ENCODE data around the gene NKAIN2.

NKAIN2 gene

DNA sequence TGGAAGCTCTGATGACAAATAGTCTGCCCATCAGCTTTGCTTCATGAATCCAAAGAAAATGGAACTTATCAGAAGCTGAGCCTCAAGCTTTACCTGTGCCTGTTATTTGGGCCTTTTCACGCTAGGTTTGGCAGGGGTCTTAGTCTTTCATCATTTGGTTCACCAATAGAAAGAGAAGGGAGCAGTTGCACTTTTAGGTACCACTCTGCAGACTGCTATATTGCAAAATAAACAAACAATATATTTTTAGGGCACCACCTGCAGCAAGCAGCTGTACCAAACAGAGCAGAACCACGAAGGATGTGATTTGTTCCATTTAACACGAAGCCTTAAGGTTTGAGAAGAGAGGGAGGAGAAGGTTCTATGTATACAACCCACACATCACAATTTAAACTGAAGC is 867.1 kb downstream of the NKAIN2 start:
- Histone ChIP-seq H2BK5ac (ENCODE audit: low read length) (no peak overlapping the region), H3K56ac (ENCODE audit: low read length) (no peak overlapping the region), H3K4me1 (ENCODE audit: control insufficient read depth, low read depth, low read length) (no peaks in the 10 kb centered on the region), H2BK15ac (replicated peaks; ENCODE audit: low read depth) (no peak overlapping the region), H2AK5ac (ENCODE audit: low read length) (no peak overlapping the region), H3K79me2 (ENCODE audit: control insufficient read depth, insufficient read depth, low read length) (no peaks in the 10 kb centered on the region), H3K4me3 (ENCODE audit: low read length) (no peak overlapping the region), H3K79me1 (ENCODE audit: low read length) (no peaks in the 10 kb centered on the region), H3K23ac (ENCODE audit: low read length) (no peak overlapping the region), H3K9ac (ENCODE audit: low read length) (no peak overlapping the region), H2BK120ac (ENCODE audit: low read depth, low read length) (no peak overlapping the region), H4K8ac (ENCODE audit: low read depth, low read length) (no peak overlapping the region), H3K27ac (ENCODE audit: low read depth, low read length) (no peak overlapping the region), H4K5ac (ENCODE audit: low read length) (no peak overlapping the region), H3K36me3 (ENCODE audit: control insufficient read depth, insufficient read depth, low read length) (no peaks in the 10 kb centered on the region), H3K4ac (ENCODE audit: low read depth, low read length) (no peak overlapping the region), H3K4me2 (ENCODE audit: low read length) (no peak overlapping the region), H3K18ac (ENCODE audit: low read length) (no peak overlapping the region), H3K27me3 (ENCODE audit: insufficient read depth, low read length, poor library complexity) (no peaks in the 10 kb centered on the region)
- DNase-seq: no peak
- WGBS (ENCODE audit: extremely low coverage, insufficient coverage, low lambda C conversion rate): no CpG with 5 or more reads among the region's 3 CpGs

DNA sequence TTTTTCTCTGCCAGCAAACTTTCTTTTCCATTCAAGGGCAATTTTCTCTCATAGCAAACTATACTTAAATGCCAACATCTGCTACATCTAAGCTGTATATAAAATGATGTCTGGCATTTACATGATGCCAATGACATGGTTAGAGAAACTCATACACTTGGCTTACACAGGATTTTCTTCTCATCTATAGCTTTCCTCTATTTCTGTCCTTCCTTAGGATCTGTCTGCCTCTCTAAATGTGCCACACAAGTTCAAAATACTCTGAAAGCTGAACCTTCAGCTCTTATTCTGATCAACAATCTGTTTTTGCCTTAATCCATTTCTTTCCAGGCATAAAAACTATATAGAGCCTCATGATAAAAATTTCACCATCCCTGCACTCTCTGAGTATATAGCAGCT is 867.7 kb downstream of the NKAIN2 start:
- no peaks in the 10 kb centered on the region for H3K36me3 ChIP-seq (ENCODE audit: control insufficient read depth, insufficient read depth, low read length)
- no peak overlapping the region for H3K4me2 ChIP-seq (ENCODE audit: low read length)
- DNase-seq: no peak
- H4K8ac ChIP-seq (ENCODE audit: low read depth, low read length): no peak overlapping the region
- H3K79me1 ChIP-seq (ENCODE audit: low read length): no peaks in the 10 kb centered on the region
- H2BK15ac ChIP-seq (replicated peaks; ENCODE audit: low read depth): no peak overlapping the region
- no peak overlapping the region for H3K27ac ChIP-seq (ENCODE audit: low read depth, low read length)
- H2AK5ac ChIP-seq (ENCODE audit: low read length): no peak overlapping the region
- no peak overlapping the region for H4K5ac ChIP-seq (ENCODE audit: low read length)
- H3K4ac ChIP-seq (ENCODE audit: low read depth, low read length): no peak overlapping the region
- H2BK120ac ChIP-seq (ENCODE audit: low read depth, low read length): no peak overlapping the region
- no peak overlapping the region for H3K56ac ChIP-seq (ENCODE audit: low read length)
- no peaks in the 10 kb centered on the region for H3K79me2 ChIP-seq (ENCODE audit: control insufficient read depth, insufficient read depth, low read length)
- no peaks in the 10 kb centered on the region for H3K4me1 ChIP-seq (ENCODE audit: control insufficient read depth, low read depth, low read length)
- H3K4me3 ChIP-seq (ENCODE audit: low read length): no peak overlapping the region
- H3K18ac ChIP-seq (ENCODE audit: low read length): no peak overlapping the region
- H3K27me3 ChIP-seq (ENCODE audit: insufficient read depth, low read length, poor library complexity): no peaks in the 10 kb centered on the region
- H3K23ac ChIP-seq (ENCODE audit: low read length): no peak overlapping the region
- no peak overlapping the region for H3K9ac ChIP-seq (ENCODE audit: low read length)
- no peak overlapping the region for H2BK5ac ChIP-seq (ENCODE audit: low read length)

DNA sequence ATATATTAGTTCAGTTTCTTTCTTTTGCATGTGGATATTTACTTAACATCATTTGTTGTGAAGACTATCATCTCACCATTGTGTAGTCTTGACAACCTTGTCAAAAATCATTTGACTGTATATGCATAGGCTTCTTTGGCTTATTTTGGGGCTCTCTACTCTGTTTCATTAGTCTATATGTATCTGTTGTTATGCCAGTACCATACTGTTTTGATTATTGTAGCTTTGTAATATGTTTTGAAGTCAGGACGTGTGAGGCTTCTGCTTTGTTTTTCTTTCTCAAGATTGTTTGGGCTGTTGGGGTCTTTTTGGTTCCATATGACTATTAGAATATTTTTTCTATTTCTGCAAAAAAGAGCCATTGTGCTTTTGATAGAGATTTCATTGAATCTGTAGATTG is 870.4 kb downstream of the NKAIN2 start:
- no peak overlapping the region for H2AK5ac ChIP-seq (ENCODE audit: low read length)
- no peak overlapping the region for H3K23ac ChIP-seq (ENCODE audit: low read length)
- no CpG with 5 or more reads among the region's 1 CpG for WGBS (ENCODE audit: extremely low coverage, insufficient coverage, low lambda C conversion rate)
- no peak overlapping the region for H3K4me2 ChIP-seq (ENCODE audit: low read length)
- H2BK5ac ChIP-seq (ENCODE audit: low read length): no peak overlapping the region
- H3K27ac ChIP-seq (ENCODE audit: low read depth, low read length): no peak overlapping the region
- no peak overlapping the region for H4K8ac ChIP-seq (ENCODE audit: low read depth, low read length)
- no peak overlapping the region for H4K5ac ChIP-seq (ENCODE audit: low read length)
- H2BK120ac ChIP-seq (ENCODE audit: low read depth, low read length): no peak overlapping the region
- H3K18ac ChIP-seq (ENCODE audit: low read length): no peak overlapping the region
- no peaks in the 10 kb centered on the region for H3K4me1 ChIP-seq (ENCODE audit: control insufficient read depth, low read depth, low read length)
- H3K27me3 ChIP-seq (ENCODE audit: insufficient read depth, low read length, poor library complexity): no peaks in the 10 kb centered on the region
- H2BK15ac ChIP-seq (replicated peaks; ENCODE audit: low read depth): no peak overlapping the region
- no peaks in the 10 kb centered on the region for H3K79me1 ChIP-seq (ENCODE audit: low read length)
- no peak overlapping the region for H3K4me3 ChIP-seq (ENCODE audit: low read length)
- no peaks in the 10 kb centered on the region for H3K79me2 ChIP-seq (ENCODE audit: control insufficient read depth, insufficient read depth, low read length)
- no peak overlapping the region for H3K9ac ChIP-seq (ENCODE audit: low read length)
- DNase-seq: no peak
- no peaks in the 10 kb centered on the region for H3K36me3 ChIP-seq (ENCODE audit: control insufficient read depth, insufficient read depth, low read length)
- H3K4ac ChIP-seq (ENCODE audit: low read depth, low read length): no peak overlapping the region
- no peak overlapping the region for H3K56ac ChIP-seq (ENCODE audit: low read length)

DNA sequence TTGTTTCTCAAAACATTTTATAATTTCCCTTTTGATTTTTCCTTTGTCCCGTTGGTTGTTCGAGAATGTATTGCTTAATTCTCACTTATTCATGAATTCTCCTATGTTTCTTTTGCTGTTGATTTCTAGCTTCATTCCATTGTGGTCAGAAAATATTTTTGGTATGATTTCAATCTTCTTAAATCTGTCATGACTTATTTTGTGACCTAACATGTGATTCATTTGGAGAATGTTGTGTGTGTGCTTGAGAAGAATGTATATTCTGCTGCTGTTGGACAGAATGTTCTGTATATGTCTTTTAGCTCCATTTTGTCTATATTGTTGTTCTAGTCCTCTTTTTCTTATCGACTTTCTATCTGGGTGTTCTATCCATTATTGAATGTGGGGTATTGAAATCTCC is 872.4 kb downstream of the NKAIN2 start:
- H4K5ac ChIP-seq (ENCODE audit: low read length): no peak overlapping the region

DNA sequence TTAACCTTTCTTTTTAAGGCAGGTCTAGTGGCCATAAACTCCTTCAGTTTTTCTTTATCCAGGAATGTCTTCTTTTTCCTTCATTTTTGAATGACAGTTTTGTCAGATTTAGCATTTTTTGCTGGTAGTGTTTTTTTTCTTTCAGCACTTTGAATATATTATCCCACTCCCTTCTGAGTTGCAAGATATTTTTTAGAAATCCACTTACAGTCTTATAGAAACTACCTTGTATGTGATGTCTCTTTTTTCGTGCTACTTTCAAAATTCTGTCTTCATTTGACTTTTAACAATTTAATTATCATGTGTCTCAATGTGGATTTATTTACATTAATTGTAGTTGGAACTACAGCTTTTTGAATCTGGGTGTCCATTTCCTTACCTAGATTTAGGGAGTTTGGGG is 874.2 kb downstream of the NKAIN2 start:
- no peak overlapping the region for H3K23ac ChIP-seq (ENCODE audit: low read length)
- H3K9ac ChIP-seq (ENCODE audit: low read length): no peak overlapping the region
- H3K4me1 ChIP-seq (ENCODE audit: control insufficient read depth, low read depth, low read length): no peaks in the 10 kb centered on the region
- no peaks in the 10 kb centered on the region for H3K79me1 ChIP-seq (ENCODE audit: low read length)
- no peak overlapping the region for H3K4me3 ChIP-seq (ENCODE audit: low read length)
- H3K4ac ChIP-seq (ENCODE audit: low read depth, low read length): no peak overlapping the region
- no peak overlapping the region for H3K4me2 ChIP-seq (ENCODE audit: low read length)
- no peaks in the 10 kb centered on the region for H3K36me3 ChIP-seq (ENCODE audit: control insufficient read depth, insufficient read depth, low read length)
- H2BK5ac ChIP-seq (ENCODE audit: low read length): no peak overlapping the region
- H3K18ac ChIP-seq (ENCODE audit: low read length): no peak overlapping the region
- no peak overlapping the region for H2BK15ac ChIP-seq (replicated peaks; ENCODE audit: low read depth)
- no CpG with 5 or more reads among the region's 1 CpG for WGBS (ENCODE audit: extremely low coverage, insufficient coverage, low lambda C conversion rate)
- no peak overlapping the region for H2AK5ac ChIP-seq (ENCODE audit: low read length)
- DNase-seq: no peak
- H3K27ac ChIP-seq (ENCODE audit: low read depth, low read length): no peak overlapping the region
- no peaks in the 10 kb centered on the region for H3K27me3 ChIP-seq (ENCODE audit: insufficient read depth, low read length, poor library complexity)
- H2BK120ac ChIP-seq (ENCODE audit: low read depth, low read length): no peak overlapping the region
- H3K56ac ChIP-seq (ENCODE audit: low read length): no peak overlapping the region
- H4K8ac ChIP-seq (ENCODE audit: low read depth, low read length): no peak overlapping the region
- H4K5ac ChIP-seq (ENCODE audit: low read length): no peak overlapping the region
- H3K79me2 ChIP-seq (ENCODE audit: control insufficient read depth, insufficient read depth, low read length): no peaks in the 10 kb centered on the region

More for the DNA sequence above, 872.4 kb downstream of the NKAIN2 start:
- Histone ChIP-seq H3K4me3 (ENCODE audit: low read length) (no peak overlapping the region), H3K23ac (ENCODE audit: low read length) (no peak overlapping the region), H3K4me1 (ENCODE audit: control insufficient read depth, low read depth, low read length) (no peaks in the 10 kb centered on the region), H2BK5ac (ENCODE audit: low read length) (no peak overlapping the region), H3K18ac (ENCODE audit: low read length) (no peak overlapping the region), H4K8ac (ENCODE audit: low read depth, low read length) (no peak overlapping the region), H3K9ac (ENCODE audit: low read length) (no peak overlapping the region), H3K27me3 (ENCODE audit: insufficient read depth, low read length, poor library complexity) (no peaks in the 10 kb centered on the region), H3K4me2 (ENCODE audit: low read length) (no peak overlapping the region), H2AK5ac (ENCODE audit: low read length) (no peak overlapping the region), H3K36me3 (ENCODE audit: control insufficient read depth, insufficient read depth, low read length) (no peaks in the 10 kb centered on the region), H2BK120ac (ENCODE audit: low read depth, low read length) (no peak overlapping the region), H3K79me2 (ENCODE audit: control insufficient read depth, insufficient read depth, low read length) (no peaks in the 10 kb centered on the region), H3K79me1 (ENCODE audit: low read length) (no peaks in the 10 kb centered on the region), H3K4ac (ENCODE audit: low read depth, low read length) (no peak overlapping the region), H2BK15ac (replicated peaks; ENCODE audit: low read depth) (no peak overlapping the region), H3K27ac (ENCODE audit: low read depth, low read length) (no peak overlapping the region), H3K56ac (ENCODE audit: low read length) (no peak overlapping the region)
- no peak for DNase-seq
- WGBS (ENCODE audit: extremely low coverage, insufficient coverage, low lambda C conversion rate): no CpG with 5 or more reads among the region's 3 CpGs

DNA sequence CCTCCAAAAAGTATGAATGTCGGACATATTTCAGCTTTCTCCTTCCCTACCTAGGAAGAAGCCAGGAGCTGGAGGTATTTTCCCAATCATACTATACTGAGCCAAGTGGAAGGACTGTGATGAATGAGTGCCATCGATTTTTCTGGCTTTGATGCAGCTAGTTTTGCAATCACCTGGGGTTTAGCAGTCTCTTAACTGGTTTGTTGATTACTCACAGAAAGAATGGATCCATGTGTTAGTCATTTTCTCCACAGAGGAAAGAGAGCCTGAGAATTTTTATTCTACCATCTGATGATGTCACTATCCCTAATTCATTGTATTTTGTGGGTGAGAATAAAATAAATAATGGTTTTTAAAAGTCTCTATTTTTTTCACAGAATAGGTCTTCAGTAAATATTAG is 875.7 kb downstream of the NKAIN2 start:
- no CpG with 5 or more reads among the region's 2 CpGs for WGBS (ENCODE audit: extremely low coverage, insufficient coverage, low lambda C conversion rate)
- no peak overlapping the region for H4K8ac ChIP-seq (ENCODE audit: low read depth, low read length)
- H2BK15ac ChIP-seq (replicated peaks; ENCODE audit: low read depth): no peak overlapping the region
- no peak overlapping the region for H2AK5ac ChIP-seq (ENCODE audit: low read length)
- no peak overlapping the region for H3K56ac ChIP-seq (ENCODE audit: low read length)
- H3K23ac ChIP-seq (ENCODE audit: low read length): no peak overlapping the region
- no peak overlapping the region for H3K4ac ChIP-seq (ENCODE audit: low read depth, low read length)
- H4K5ac ChIP-seq (ENCODE audit: low read length): no peak overlapping the region
- no peaks in the 10 kb centered on the region for H3K27me3 ChIP-seq (ENCODE audit: insufficient read depth, low read length, poor library complexity)
- no peaks in the 10 kb centered on the region for H3K36me3 ChIP-seq (ENCODE audit: control insufficient read depth, insufficient read depth, low read length)
- H2BK5ac ChIP-seq (ENCODE audit: low read length): no peak overlapping the region
- no peak overlapping the region for H3K27ac ChIP-seq (ENCODE audit: low read depth, low read length)
- no peak overlapping the region for H3K4me2 ChIP-seq (ENCODE audit: low read length)
- no peak overlapping the region for H2BK120ac ChIP-seq (ENCODE audit: low read depth, low read length)
- H3K4me1 ChIP-seq (ENCODE audit: control insufficient read depth, low read depth, low read length): no peaks in the 10 kb centered on the region
- H3K4me3 ChIP-seq (ENCODE audit: low read length): no peak overlapping the region
- H3K18ac ChIP-seq (ENCODE audit: low read length): no peak overlapping the region
- H3K79me2 ChIP-seq (ENCODE audit: control insufficient read depth, insufficient read depth, low read length): no peaks in the 10 kb centered on the region
- DNase-seq: no peak
- H3K79me1 ChIP-seq (ENCODE audit: low read length): no peaks in the 10 kb centered on the region
- H3K9ac ChIP-seq (ENCODE audit: low read length): no peak overlapping the region
